WTC11 (cell line): ENCODE data around the gene HSF5. TPM values are rescaled to one million over a fixed set of nuclear protein-coding genes. Genes with fewer than 3 reads are reported as not detected.

Experiments
- ATAC-seq: fragments of 200-7000 bp; cut with Tn5 transposase; 2 replicates; pipeline ENCODE4 v1.10.0; 2021; ENCODE audit warnings: mild to moderate bottlenecking, moderate library complexity
- CTCF ChIA-PET: fragments of 300-600 bp; sonication (Branson Sonifier 250); formaldehyde crosslinking; loops from one replicate; lab custom pipeline; 2021; ENCODE audit warnings: antibody characterized with exemption; lab: Charles Lee
- POLR2A ChIA-PET: fragments of 350-600 bp; sonication (Branson Sonifier 250); formaldehyde crosslinking; loops from one replicate; lab custom pipeline; 2021; ENCODE audit warnings: antibody characterized with exemption; lab: Charles Lee
- DNase-seq: peaks from one replicate; pipeline ENCODE4 v3.0.0; 2021; ENCODE audit warnings: low spot score
- H3K27ac Mint-ChIP-seq: 2 replicates; pipeline ENCODE4 v1.8.0; 2021; ENCODE audit warnings: mixed read lengths
- H3K27me3 Mint-ChIP-seq: 2 replicates; pipeline ENCODE4 v1.8.0; 2021; ENCODE audit warnings: low read depth, mild to moderate bottlenecking, moderate library complexity, mixed read lengths
- H3K36me3 Mint-ChIP-seq: 2 replicates; pipeline ENCODE4 v1.8.0; 2021; ENCODE audit warnings: mixed read lengths
- H3K4me1 Mint-ChIP-seq: 2 replicates; pipeline ENCODE4 v1.8.0; 2022; ENCODE audit warnings: mixed read lengths
- H3K4me3 Mint-ChIP-seq: 2 replicates; pipeline ENCODE4 v1.8.0; 2021; ENCODE audit warnings: mild to moderate bottlenecking, moderate library complexity, mixed read lengths
- H3K9me3 Mint-ChIP-seq: 2 replicates; pipeline ENCODE4 v1.8.0; 2021; ENCODE audit warnings: mixed read lengths
- CREM ChIP-seq: sonication (generic); formaldehyde crosslinking; IDR thresholded peaks from 2 replicates; pipeline ENCODE4 v1.8.1; 2022; ENCODE audit warnings: mild to moderate bottlenecking, missing genetic modification reagents, moderate library complexity
- FOXJ3 ChIP-seq: sonication (generic); formaldehyde crosslinking; IDR thresholded peaks from 2 replicates; pipeline ENCODE4 v1.9.0; 2021; ENCODE audit warnings: missing genetic modification reagents, mild to moderate bottlenecking, borderline replicate concordance
- FOXP1 ChIP-seq: sonication (generic); formaldehyde crosslinking; IDR thresholded peaks from 2 replicates; pipeline ENCODE4 v1.8.0; 2022; ENCODE audit warnings: missing genetic modification reagents, mild to moderate bottlenecking, moderate library complexity, borderline replicate concordance
- GABPB1 ChIP-seq: sonication (generic); formaldehyde crosslinking; IDR thresholded peaks from 2 replicates; pipeline ENCODE4 v1.8.1; 2023; ENCODE audit warnings: mild to moderate bottlenecking, missing genetic modification reagents
- GTF2I ChIP-seq: fragments of 250-450 bp; sonication (Bioruptor Pico); conservative IDR thresholded peaks from 2 replicates; pipeline ENCODE4 v1.4.0; 2021; ENCODE audit warnings: mild to moderate bottlenecking
- JUN ChIP-seq: sonication (generic); formaldehyde crosslinking; IDR thresholded peaks from 2 replicates; pipeline ENCODE4 v1.8.0; 2023; ENCODE audit warnings: mild to moderate bottlenecking, missing genetic modification reagents
- MXD4 ChIP-seq: fragments of 250-450 bp; sonication (Bioruptor Pico); IDR thresholded peaks from 2 replicates; pipeline ENCODE4 v1.8.0; 2021; ENCODE audit warnings: mild to moderate bottlenecking, moderate library complexity, borderline replicate concordance
- NFATC4 ChIP-seq: fragments of 250-450 bp; sonication (Bioruptor Pico); IDR thresholded peaks from 2 replicates; pipeline ENCODE4 v1.9.0; 2021; ENCODE audit warnings: mild to moderate bottlenecking
- NFYB ChIP-seq: sonication (generic); formaldehyde crosslinking; conservative IDR thresholded peaks from 2 replicates; pipeline ENCODE4 v1.8.0; 2022; ENCODE audit warnings: low read depth, missing genetic modification reagents
- NR1H2 ChIP-seq: sonication (generic); formaldehyde crosslinking; IDR thresholded peaks from 2 replicates; pipeline ENCODE4 v1.9.0; 2021; ENCODE audit warnings: mild to moderate bottlenecking, moderate library complexity, missing genetic modification reagents
- RELA ChIP-seq: sonication (generic); formaldehyde crosslinking; IDR thresholded peaks from 2 replicates; pipeline ENCODE4 v1.8.1; 2022; ENCODE audit warnings: missing genetic modification reagents, mild to moderate bottlenecking, borderline replicate concordance
- SMAD3 ChIP-seq: sonication (generic); formaldehyde crosslinking; IDR thresholded peaks from 2 replicates; pipeline ENCODE4 v1.8.0; 2022; ENCODE audit warnings: missing genetic modification reagents, mild to moderate bottlenecking, borderline replicate concordance
- TEAD1 ChIP-seq: sonication (generic); formaldehyde crosslinking; IDR thresholded peaks from 2 replicates; pipeline ENCODE4 v1.8.0; 2022; ENCODE audit warnings: mild to moderate bottlenecking, missing genetic modification reagents
- ZBTB21 ChIP-seq: sonication (generic); formaldehyde crosslinking; IDR thresholded peaks from 2 replicates; pipeline ENCODE4 v1.8.1; 2023; ENCODE audit warnings: mild to moderate bottlenecking, missing genetic modification reagents, borderline replicate concordance
- ZNF232 ChIP-seq: sonication (generic); formaldehyde crosslinking; IDR thresholded peaks from 2 replicates; pipeline ENCODE4 v1.8.0; 2022; ENCODE audit warnings: mild to moderate bottlenecking, missing genetic modification reagents
- total RNA-seq: library from RNA; stranded (reverse); gene quantifications from 3 replicates; pipeline ENCODE4 v1.2.3, GENCODE V29; 2021
- TF ChIP-seq, protein P1 (sequence below): sonication (generic); formaldehyde crosslinking; conservative IDR thresholded peaks from 2 replicates; pipeline ENCODE4 v1.8.1; 2023; ENCODE audit warnings: mild to moderate bottlenecking, low read depth, missing genetic modification reagents, moderate library complexity
- TF ChIP-seq, protein P2 (sequence below): fragments of 250-450 bp; sonication (Bioruptor Pico); IDR thresholded peaks from 2 replicates; pipeline ENCODE4 v1.8.0; 2021; ENCODE audit warnings: mild to moderate bottlenecking
- TF ChIP-seq, protein P3 (sequence below): sonication (generic); formaldehyde crosslinking; IDR thresholded peaks from 2 replicates; pipeline ENCODE4 v1.8.0; 2022; ENCODE audit warnings: mild to moderate bottlenecking, missing genetic modification reagents
- TF ChIP-seq, protein P4 (sequence below): sonication (generic); formaldehyde crosslinking; IDR thresholded peaks from 2 replicates; pipeline ENCODE4 v1.8.0; 2022; ENCODE audit warnings: mild to moderate bottlenecking, missing genetic modification reagents
- TF ChIP-seq, protein P5 (sequence below): sonication (generic); formaldehyde crosslinking; IDR thresholded peaks from 2 replicates; pipeline ENCODE4 v1.8.1; 2023; ENCODE audit warnings: mild to moderate bottlenecking, missing genetic modification reagents, moderate library complexity
- TF ChIP-seq, protein P6 (sequence below): sonication (generic); formaldehyde crosslinking; IDR thresholded peaks from 2 replicates; pipeline ENCODE4 v1.8.1; 2022; ENCODE audit warnings: low read depth, missing genetic modification reagents, borderline replicate concordance

The HSF5 gene
- total RNA-seq, 1 experiment from 2014 or later: 0.09 TPM

DNA sequence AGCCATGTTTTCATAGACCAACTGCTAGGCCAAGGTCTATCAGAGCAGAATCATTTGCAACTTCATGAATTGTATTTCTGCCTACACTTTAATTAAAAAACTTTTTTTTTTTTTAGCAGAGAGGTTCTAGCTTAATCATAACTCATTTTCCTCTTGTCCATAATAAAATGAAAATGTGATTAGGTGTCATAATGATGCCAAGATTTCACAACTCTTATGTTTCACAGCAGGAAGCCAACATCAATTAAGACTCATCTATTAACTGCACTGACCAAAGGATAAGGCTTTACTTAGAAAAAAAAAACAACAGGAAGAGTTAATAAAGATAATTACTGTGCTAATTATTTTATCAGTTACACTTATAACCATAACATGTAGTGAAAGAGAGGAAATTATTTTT, 52.0 kb downstream of the HSF5 start:
- no peak for ATAC-seq
- POLR2A ChIA-PET: interaction anchor here (0.5 to 0.9 kb wide), 2 partner anchors 14 to 119 kb away, joined by 3 to 4 read pairs; no protein-coding TSS in a partner anchor

DNA sequence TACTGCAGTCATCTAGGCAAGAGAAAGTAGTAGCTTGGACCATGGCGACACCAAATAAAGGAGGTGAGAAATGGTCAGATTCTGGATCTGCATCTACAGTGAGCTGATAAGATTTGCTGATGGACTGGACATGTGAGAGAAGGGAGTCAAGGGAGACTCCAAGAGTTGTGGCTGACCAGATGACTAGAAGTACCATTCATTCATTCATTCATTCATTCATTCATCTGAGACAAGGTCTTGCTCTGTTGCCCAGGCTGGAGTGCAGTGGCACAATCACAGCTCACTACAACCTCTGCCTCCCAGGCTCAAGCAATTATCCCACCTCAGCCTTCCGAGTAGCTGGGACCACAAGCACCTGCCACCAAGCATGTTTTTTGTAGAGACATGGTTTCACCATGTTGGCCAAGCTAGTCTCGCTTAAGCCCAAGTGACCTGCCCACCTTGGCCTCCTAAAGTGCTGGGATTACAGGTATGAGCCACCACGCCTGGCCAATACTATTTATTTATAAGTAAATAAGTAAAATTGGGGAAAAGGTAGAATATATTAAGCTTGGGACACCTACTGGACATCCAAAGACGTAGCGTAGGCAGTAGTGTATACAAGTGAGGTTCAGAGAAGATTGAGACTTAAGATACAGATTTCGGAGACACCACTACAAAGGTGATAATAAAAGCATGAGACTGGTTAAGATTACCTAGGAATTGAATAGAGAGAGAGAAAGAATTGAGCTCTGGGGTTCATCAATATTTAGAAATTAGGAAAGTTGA, 55.2 kb downstream of the HSF5 start:
- POLR2A ChIA-PET: no interaction called here
- DNase-seq (no peak), ATAC-seq (no peak)
- no peaks in the 10 kb centered on the region for H3K36me3 Mint-ChIP-seq
- TF ChIP-seq RELA (CRISPR knock-in tag) (no peak), ZNF232 (CRISPR knock-in tag) (no peak), ZBTB21 (CRISPR knock-in tag) (no peak), SMAD3 (CRISPR knock-in tag) (no peak), GTF2I (CRISPR knock-in tag) (no peak), NFATC4 (CRISPR knock-in tag) (no peak), TEAD1 (CRISPR knock-in tag) (no peak)
- TF ChIP-seq, protein P1, sequence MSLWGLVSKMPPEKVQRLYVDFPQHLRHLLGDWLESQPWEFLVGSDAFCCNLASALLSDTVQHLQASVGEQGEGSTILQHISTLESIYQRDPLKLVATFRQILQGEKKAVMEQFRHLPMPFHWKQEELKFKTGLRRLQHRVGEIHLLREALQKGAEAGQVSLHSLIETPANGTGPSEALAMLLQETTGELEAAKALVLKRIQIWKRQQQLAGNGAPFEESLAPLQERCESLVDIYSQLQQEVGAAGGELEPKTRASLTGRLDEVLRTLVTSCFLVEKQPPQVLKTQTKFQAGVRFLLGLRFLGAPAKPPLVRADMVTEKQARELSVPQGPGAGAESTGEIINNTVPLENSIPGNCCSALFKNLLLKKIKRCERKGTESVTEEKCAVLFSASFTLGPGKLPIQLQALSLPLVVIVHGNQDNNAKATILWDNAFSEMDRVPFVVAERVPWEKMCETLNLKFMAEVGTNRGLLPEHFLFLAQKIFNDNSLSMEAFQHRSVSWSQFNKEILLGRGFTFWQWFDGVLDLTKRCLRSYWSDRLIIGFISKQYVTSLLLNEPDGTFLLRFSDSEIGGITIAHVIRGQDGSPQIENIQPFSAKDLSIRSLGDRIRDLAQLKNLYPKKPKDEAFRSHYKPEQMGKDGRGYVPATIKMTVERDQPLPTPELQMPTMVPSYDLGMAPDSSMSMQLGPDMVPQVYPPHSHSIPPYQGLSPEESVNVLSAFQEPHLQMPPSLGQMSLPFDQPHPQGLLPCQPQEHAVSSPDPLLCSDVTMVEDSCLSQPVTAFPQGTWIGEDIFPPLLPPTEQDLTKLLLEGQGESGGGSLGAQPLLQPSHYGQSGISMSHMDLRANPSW (CRISPR knock-in tag): no peak
- H3K4me1 Mint-ChIP-seq: no peaks in the 10 kb centered on the region
- no peaks in the 10 kb centered on the region; the same call in 1 of the 2 replicates for H3K27me3 Mint-ChIP-seq
- H3K4me3 Mint-ChIP-seq: no peak overlapping the region
- no peaks in the 10 kb centered on the region for H3K9me3 Mint-ChIP-seq
- CTCF ChIA-PET: interaction anchor here (0.7 to 2.0 kb wide), 11 partner anchors 14 to 233 kb away, joined by 3 to 12 read pairs (median 5); partner anchors contain the start of genes RNF43 and SUPT4H1
- no peak overlapping the region for H3K27ac Mint-ChIP-seq

More for the DNA sequence above, 52.0 kb downstream of the HSF5 start:
- Mint-ChIP-seq H3K4me3 (no peak overlapping the region), H3K27ac (no peak overlapping the region), H3K36me3 (no peaks in the 10 kb centered on the region), H3K4me1 (no peaks in the 10 kb centered on the region), H3K9me3 (no peaks in the 10 kb centered on the region), H3K27me3 (no peaks in the 10 kb centered on the region; the same call in 1 of the 2 replicates)
- CTCF ChIA-PET: interaction anchor here (0.5 to 0.6 kb wide), 2 partner anchors 11 to 505 kb away, joined by 3 to 4 read pairs; no protein-coding TSS in a partner anchor
- no peak for DNase-seq
- TF ChIP-seq JUN: no peak
- no peak for TF ChIP-seq GTF2I (CRISPR knock-in tag)
- no peak for TF ChIP-seq CREM
- TF ChIP-seq FOXJ3 (CRISPR knock-in tag): no peak
- no peak for TF ChIP-seq GABPB1 (CRISPR knock-in tag)
- TF ChIP-seq, protein P2, sequence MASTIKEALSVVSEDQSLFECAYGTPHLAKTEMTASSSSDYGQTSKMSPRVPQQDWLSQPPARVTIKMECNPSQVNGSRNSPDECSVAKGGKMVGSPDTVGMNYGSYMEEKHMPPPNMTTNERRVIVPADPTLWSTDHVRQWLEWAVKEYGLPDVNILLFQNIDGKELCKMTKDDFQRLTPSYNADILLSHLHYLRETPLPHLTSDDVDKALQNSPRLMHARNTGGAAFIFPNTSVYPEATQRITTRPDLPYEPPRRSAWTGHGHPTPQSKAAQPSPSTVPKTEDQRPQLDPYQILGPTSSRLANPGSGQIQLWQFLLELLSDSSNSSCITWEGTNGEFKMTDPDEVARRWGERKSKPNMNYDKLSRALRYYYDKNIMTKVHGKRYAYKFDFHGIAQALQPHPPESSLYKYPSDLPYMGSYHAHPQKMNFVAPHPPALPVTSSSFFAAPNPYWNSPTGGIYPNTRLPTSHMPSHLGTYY (CRISPR knock-in tag): no peak
- no peak for TF ChIP-seq NR1H2
- TF ChIP-seq, protein P3, sequence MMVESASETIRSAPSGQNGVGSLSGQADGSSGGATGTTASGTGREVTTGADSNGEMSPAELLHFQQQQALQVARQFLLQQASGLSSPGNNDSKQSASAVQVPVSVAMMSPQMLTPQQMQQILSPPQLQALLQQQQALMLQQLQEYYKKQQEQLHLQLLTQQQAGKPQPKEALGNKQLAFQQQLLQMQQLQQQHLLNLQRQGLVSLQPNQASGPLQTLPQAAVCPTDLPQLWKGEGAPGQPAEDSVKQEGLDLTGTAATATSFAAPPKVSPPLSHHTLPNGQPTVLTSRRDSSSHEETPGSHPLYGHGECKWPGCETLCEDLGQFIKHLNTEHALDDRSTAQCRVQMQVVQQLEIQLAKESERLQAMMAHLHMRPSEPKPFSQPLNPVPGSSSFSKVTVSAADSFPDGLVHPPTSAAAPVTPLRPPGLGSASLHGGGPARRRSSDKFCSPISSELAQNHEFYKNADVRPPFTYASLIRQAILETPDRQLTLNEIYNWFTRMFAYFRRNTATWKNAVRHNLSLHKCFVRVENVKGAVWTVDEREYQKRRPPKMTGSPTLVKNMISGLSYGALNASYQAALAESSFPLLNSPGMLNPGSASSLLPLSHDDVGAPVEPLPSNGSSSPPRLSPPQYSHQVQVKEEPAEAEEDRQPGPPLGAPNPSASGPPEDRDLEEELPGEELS (CRISPR knock-in tag): no peak

DNA sequence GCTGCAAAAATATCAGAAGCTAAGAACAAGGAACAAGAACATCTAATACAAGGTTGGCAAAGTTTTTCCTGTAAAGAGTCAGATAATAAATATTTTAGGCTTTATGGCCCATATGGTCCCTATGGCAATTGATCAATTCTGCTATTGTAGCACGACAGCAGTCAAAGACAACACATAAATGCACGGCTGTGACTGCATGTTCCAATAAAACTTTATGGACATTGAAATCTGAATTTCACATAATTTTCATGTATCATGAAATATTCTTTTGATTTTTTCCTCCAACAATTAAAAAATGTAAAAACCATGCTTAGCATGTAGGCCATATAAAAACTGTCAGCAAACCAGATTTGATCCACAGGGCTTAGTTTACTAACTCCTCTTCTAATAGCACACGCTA, 60.4 kb downstream of the HSF5 start:
- Mint-ChIP-seq H3K9me3 (no peaks in the 10 kb centered on the region), H3K27ac (no peak overlapping the region), H3K36me3 (no peaks in the 10 kb centered on the region), H3K4me1 (no peaks in the 10 kb centered on the region), H3K4me3 (no peak overlapping the region), H3K27me3 (no peaks in the 10 kb centered on the region; the same call in 1 of the 2 replicates)
- ATAC-seq: no peak
- CTCF ChIA-PET: interaction anchor here (1.9 to 2.5 kb wide), 2 partner anchors 11 to 110 kb away, joined by 7 to 8 read pairs; partner anchors contain the start of gene RNF43
- POLR2A ChIA-PET: interaction anchor here (1.5 kb wide), 1 partner anchor 110 kb away, joined by 3 read pairs; no protein-coding TSS in a partner anchor
- DNase-seq: no peak
- TF ChIP-seq NFYB (CRISPR knock-in tag): no peak
- TF ChIP-seq, protein P4, sequence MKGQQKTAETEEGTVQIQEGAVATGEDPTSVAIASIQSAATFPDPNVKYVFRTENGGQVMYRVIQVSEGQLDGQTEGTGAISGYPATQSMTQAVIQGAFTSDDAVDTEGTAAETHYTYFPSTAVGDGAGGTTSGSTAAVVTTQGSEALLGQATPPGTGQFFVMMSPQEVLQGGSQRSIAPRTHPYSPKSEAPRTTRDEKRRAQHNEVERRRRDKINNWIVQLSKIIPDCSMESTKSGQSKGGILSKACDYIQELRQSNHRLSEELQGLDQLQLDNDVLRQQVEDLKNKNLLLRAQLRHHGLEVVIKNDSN: no peak
- TF ChIP-seq, protein P5, sequence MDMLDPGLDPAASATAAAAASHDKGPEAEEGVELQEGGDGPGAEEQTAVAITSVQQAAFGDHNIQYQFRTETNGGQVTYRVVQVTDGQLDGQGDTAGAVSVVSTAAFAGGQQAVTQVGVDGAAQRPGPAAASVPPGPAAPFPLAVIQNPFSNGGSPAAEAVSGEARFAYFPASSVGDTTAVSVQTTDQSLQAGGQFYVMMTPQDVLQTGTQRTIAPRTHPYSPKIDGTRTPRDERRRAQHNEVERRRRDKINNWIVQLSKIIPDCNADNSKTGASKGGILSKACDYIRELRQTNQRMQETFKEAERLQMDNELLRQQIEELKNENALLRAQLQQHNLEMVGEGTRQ (CRISPR knock-in tag): no peak
- TF ChIP-seq, protein P6, sequence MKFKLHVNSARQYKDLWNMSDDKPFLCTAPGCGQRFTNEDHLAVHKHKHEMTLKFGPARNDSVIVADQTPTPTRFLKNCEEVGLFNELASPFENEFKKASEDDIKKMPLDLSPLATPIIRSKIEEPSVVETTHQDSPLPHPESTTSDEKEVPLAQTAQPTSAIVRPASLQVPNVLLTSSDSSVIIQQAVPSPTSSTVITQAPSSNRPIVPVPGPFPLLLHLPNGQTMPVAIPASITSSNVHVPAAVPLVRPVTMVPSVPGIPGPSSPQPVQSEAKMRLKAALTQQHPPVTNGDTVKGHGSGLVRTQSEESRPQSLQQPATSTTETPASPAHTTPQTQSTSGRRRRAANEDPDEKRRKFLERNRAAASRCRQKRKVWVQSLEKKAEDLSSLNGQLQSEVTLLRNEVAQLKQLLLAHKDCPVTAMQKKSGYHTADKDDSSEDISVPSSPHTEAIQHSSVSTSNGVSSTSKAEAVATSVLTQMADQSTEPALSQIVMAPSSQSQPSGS (CRISPR knock-in tag): no peak
- TF ChIP-seq FOXP1 (CRISPR knock-in tag): no peak
- TF ChIP-seq MXD4 (CRISPR knock-in tag): no peak
